Neuronal stem cell (in vitro differentiated cells): ENCODE data around the gene MKS1.

Source experiments
- DNase-seq: peaks from one replicate; pipeline ENCODE4 v3.0.0-alpha.2; 2013; ENCODE audit warnings: low spot score
- H2AFZ ChIP-seq: one replicate; pipeline ENCODE4 v1.6.1; 2013; ENCODE audit warnings: mild to moderate bottlenecking, low read length, inconsistent platforms
- H2AK5ac ChIP-seq: 2 replicates; pipeline ENCODE4 v1.6.1; 2013; ENCODE audit warnings: low read depth, mild to moderate bottlenecking, inconsistent platforms, low read length, moderate library complexity, mixed read lengths
- H2BK120ac ChIP-seq: 2 replicates; pipeline ENCODE4 v1.6.1; 2013; ENCODE audit warnings: low read depth, mild to moderate bottlenecking, inconsistent platforms, low read length, moderate library complexity, mixed read lengths
- H2BK12ac ChIP-seq: one replicate; pipeline ENCODE4 v1.6.1; 2013; ENCODE audit warnings: low read length, inconsistent platforms
- H2BK15ac ChIP-seq: 2 replicates; pipeline ENCODE4 v1.6.1; 2013; ENCODE audit warnings: mild to moderate bottlenecking, low read length, inconsistent platforms, mixed read lengths
- H2BK5ac ChIP-seq: one replicate; pipeline ENCODE4 v1.6.1; 2013; ENCODE audit warnings: inconsistent platforms, mild to moderate bottlenecking, low read length, moderate library complexity
- H3K14ac ChIP-seq: one replicate; pipeline ENCODE4 v1.6.1; 2013; ENCODE audit warnings: low read length, inconsistent platforms
- H3K18ac ChIP-seq: 2 replicates; pipeline ENCODE4 v1.6.1; 2013; ENCODE audit warnings: low read length, inconsistent platforms
- H3K23ac ChIP-seq: 2 replicates; pipeline ENCODE4 v1.6.1; 2013; ENCODE audit warnings: low read depth, mild to moderate bottlenecking, mixed read lengths, low read length, inconsistent platforms; ENCODE audit not compliant: poor library complexity
- H3K27ac ChIP-seq: replicated peaks from 3 replicates; pipeline ENCODE4 v1.5.1; 2013; ENCODE audit warnings: low read length, inconsistent platforms
- H3K27me3 ChIP-seq, 3 experiments: 2 replicates each; pipeline ENCODE4 v1.6.1; 2013; ENCODE audit warnings: low read length in 3 of 3, mild to moderate bottlenecking in 2 of 3, inconsistent platforms in 1 of 3, low read depth in 1 of 3, mixed read lengths in 1 of 3, moderate library complexity in 1 of 3; ENCODE audit not compliant: control insufficient read depth in 3 of 3, insufficient read depth in 3 of 3
- H3K36me3 ChIP-seq, 2 donors: replicated peaks in 1 of 2; 2 replicates each; pipeline ENCODE4 v1.6.1; 2013; ENCODE audit warnings: low read length in 2 of 2; ENCODE audit not compliant: control insufficient read depth in 2 of 2, insufficient read depth in 2 of 2
- H3K4ac ChIP-seq: 2 replicates; pipeline ENCODE4 v1.6.1; 2013; ENCODE audit warnings: inconsistent platforms, mild to moderate bottlenecking, low read length, moderate library complexity
- H3K4me1 ChIP-seq, 2 donors: 1 replicate in 1 of 2; 2 replicates in 1 of 2; pipeline ENCODE4 v1.6.1; 2013; ENCODE audit warnings: low read length in 2 of 2, low read depth in 1 of 2; ENCODE audit not compliant: control insufficient read depth in 2 of 2, insufficient read depth in 1 of 2
- H3K4me2 ChIP-seq: one replicate; pipeline ENCODE4 v1.6.1; 2013; ENCODE audit warnings: mild to moderate bottlenecking, low read length, inconsistent platforms; ENCODE audit not compliant: insufficient read depth, poor library complexity, severe bottlenecking
- H3K4me3 ChIP-seq, 2 donors: 2 replicates each; pipeline ENCODE4 v1.5.1; 2013; ENCODE audit warnings: low read length in 2 of 2, mild to moderate bottlenecking in 2 of 2, inconsistent platforms in 1 of 2, moderate library complexity in 1 of 2
- H3K79me1 ChIP-seq: one replicate; pipeline ENCODE4 v1.6.1; 2013; ENCODE audit warnings: low read depth, mild to moderate bottlenecking, inconsistent platforms, low read length, moderate library complexity
- H3K9ac ChIP-seq: one replicate; pipeline ENCODE4 v1.6.1; 2013; ENCODE audit warnings: mild to moderate bottlenecking, low read depth, low read length, inconsistent platforms; ENCODE audit not compliant: poor library complexity
- H3K9me3 ChIP-seq, 2 donors: replicated peaks in 1 of 2; 2 replicates each; pipeline versions ENCODE3 to v1.6.1; 2013; ENCODE audit warnings: low read length in 2 of 2, mild to moderate bottlenecking in 2 of 2, inconsistent platforms in 1 of 2, low read depth in 1 of 2, mixed read lengths in 1 of 2, moderate library complexity in 1 of 2; ENCODE audit not compliant: control insufficient read depth in 2 of 2, insufficient read depth in 1 of 2
- H4K8ac ChIP-seq: one replicate; pipeline ENCODE4 v1.6.1; 2013; ENCODE audit warnings: low read depth, mild to moderate bottlenecking, inconsistent platforms, low read length, moderate library complexity
- H4K91ac ChIP-seq: one replicate; pipeline ENCODE4 v1.6.1; 2013; ENCODE audit warnings: low read length, low read depth, mild to moderate bottlenecking, inconsistent platforms; ENCODE audit not compliant: poor library complexity
- WGBS, 2 donors: extraction: QIAGEN DNeasy Blood & Tissue Kit; methylation state at CpG; one replicate each; pipeline ENCODE4 v1.1.7; 2013; ENCODE audit warnings: missing lambda C conversion rate in 2 of 2, mixed read lengths in 1 of 2; ENCODE audit not compliant: insufficient read length in 2 of 2, insufficient replicate concordance in 1 of 2; ENCODE audit errors: extremely low coverage in 2 of 2; 5-methylcytosine and 5-hydroxymethylcytosine counted together

MKS1 gene

GRCh38 chr17:58247511-58248363 is 28.7 kb upstream of the MKS1 start:
- H2AK5ac ChIP-seq, result no peak overlapping the region
- peaks cover 5 to 8% of the 10 kb centered on the region in 2 donors for H3K9me3 ChIP-seq
- H3K27ac ChIP-seq, result no peak overlapping the region
- H4K8ac ChIP-seq, result no peak overlapping the region
- no peak overlapping the region for H3K4ac ChIP-seq
- no peak overlapping the region for H4K91ac ChIP-seq
- no peak overlapping the region for H3K4me3 ChIP-seq
- H3K18ac ChIP-seq, result no peak overlapping the region
- peaks cover 1% of the 10 kb centered on the region in 2 donors for H3K4me1 ChIP-seq
- no peak overlapping the region for H2BK5ac ChIP-seq
- no peak overlapping the region for H2BK120ac ChIP-seq
- no peak overlapping the region for H3K14ac ChIP-seq
- H2BK12ac ChIP-seq, result no peak overlapping the region
- H3K27me3 ChIP-seq, result peaks cover 8 to 89% (median 49%) of the 10 kb centered on the region in 3 experiments
- no peak for DNase-seq
- no peak overlapping the region for H3K4me2 ChIP-seq
- no peak overlapping the region for H2BK15ac ChIP-seq
- H3K79me1 ChIP-seq, result no peaks in the 10 kb centered on the region
- H3K23ac ChIP-seq, result no peak overlapping the region
- H3K36me3 ChIP-seq, result no peaks in the 10 kb centered on the region
- H3K9ac ChIP-seq, result no peak overlapping the region
- H2AFZ ChIP-seq, result no peak overlapping the region
- WGBS, 2 donors, result no CpG with 5 or more reads among the region's 10 CpGs

- Histone ChIP-seq H2BK5ac (peak overlapping the region; percentile 43), H3K9ac (no peak overlapping the region), H3K9me3 (peaks cover 5 to 8% of the 10 kb centered on the region in 2 donors), H3K14ac (no peak overlapping the region), H3K27me3 (peaks cover 8 to 92% (median 43%) of the 10 kb centered on the region in 3 experiments), H2AFZ (no peak overlapping the region), H3K18ac (no peak overlapping the region), H2AK5ac (no peak overlapping the region), H4K91ac (no peak overlapping the region), H3K36me3 (no peaks in the 10 kb centered on the region), H3K4ac (no peak overlapping the region), H3K23ac (no peak overlapping the region), H4K8ac (no peak overlapping the region), H3K79me1 (no peaks in the 10 kb centered on the region), H3K4me1 (peaks cover 1% of the 10 kb centered on the region in 2 donors), H2BK12ac (no peak overlapping the region), H3K4me3 (no peak overlapping the region), H2BK15ac (no peak overlapping the region), H2BK120ac (no peak overlapping the region), H3K4me2 (no peak overlapping the region), H3K27ac (no peak overlapping the region)
- no peak for DNase-seq
- no CpG with 5 or more reads among the region's 1 CpG for WGBS, 2 donors
Measured at GRCh38 chr17:58246781-58247180, 27.7 kb upstream of the MKS1 start.

GRCh38 chr17:58246104-58246740 is 27.2 kb upstream of the MKS1 start:
- H2AFZ ChIP-seq, result no peak overlapping the region
- no peak overlapping the region for H3K4me3 ChIP-seq
- H2BK12ac ChIP-seq, result no peak overlapping the region
- H3K9me3 ChIP-seq, result peaks cover 5 to 8% of the 10 kb centered on the region in 2 donors
- H3K9ac ChIP-seq, result peak overlapping the region; percentile 53
- WGBS, 2 donors, result no CpG with 5 or more reads among the region's 13 CpGs
- H3K14ac ChIP-seq, result no peak overlapping the region
- H3K23ac ChIP-seq, result no peak overlapping the region
- no peak for DNase-seq
- H3K36me3 ChIP-seq, result no peaks in the 10 kb centered on the region
- peaks cover 1% of the 10 kb centered on the region in 2 donors for H3K4me1 ChIP-seq
- no peak overlapping the region for H2BK120ac ChIP-seq
- H4K91ac ChIP-seq, result no peak overlapping the region
- no peak overlapping the region for H3K27ac ChIP-seq
- H2BK5ac ChIP-seq, result peak overlapping the region; percentile 43
- H4K8ac ChIP-seq, result no peak overlapping the region
- H2AK5ac ChIP-seq, result no peak overlapping the region
- no peak overlapping the region for H3K4ac ChIP-seq
- H3K4me2 ChIP-seq, result no peak overlapping the region
- H3K79me1 ChIP-seq, result no peaks in the 10 kb centered on the region
- no peak overlapping the region for H3K18ac ChIP-seq
- peaks cover 8 to 93% (median 38%) of the 10 kb centered on the region in 3 experiments for H3K27me3 ChIP-seq
- H2BK15ac ChIP-seq, result no peak overlapping the region

GRCh38 chr17:58245428-58246103 is 26.5 kb upstream of the MKS1 start:
- Histone ChIP-seq H4K8ac (no peak overlapping the region), H2AFZ (no peak overlapping the region), H3K4me2 (no peak overlapping the region), H3K9me3 (peaks cover 5 to 7% of the 10 kb centered on the region in 2 donors), H3K27ac (no peak overlapping the region), H3K79me1 (no peaks in the 10 kb centered on the region), H3K9ac (peak overlapping the region; percentile 53), H2BK120ac (no peak overlapping the region), H3K14ac (no peak overlapping the region), H4K91ac (no peak overlapping the region), H3K27me3 (peaks cover 8 to 94% (median 36%) of the 10 kb centered on the region in 3 experiments), H3K4me1 (peaks cover 1% of the 10 kb centered on the region in 2 donors), H2BK5ac (no peak overlapping the region), H3K36me3 (no peaks in the 10 kb centered on the region), H3K23ac (no peak overlapping the region), H2BK15ac (no peak overlapping the region), H2AK5ac (no peak overlapping the region), H2BK12ac (no peak overlapping the region), H3K18ac (no peak overlapping the region), H3K4ac (no peak overlapping the region), H3K4me3 (no peak overlapping the region)
- no peak for DNase-seq
- no CpG with 5 or more reads among the region's 10 CpGs for WGBS, 2 donors
